Coronary artery (tissue), 2 donors: Measurements from ENCODE around the gene BPIFA1.

ENCODE experiments used
- DNase-seq: peaks from one replicate; pipeline ENCODE4 v3.0.0-alpha.2; 2017; ENCODE audit warnings: low spot score
- H3K27ac ChIP-seq, 2 donors: fragments of 200-600 bp; sonication (generic); one replicate each; pipeline ENCODE4 v1.5.1; 2016 to 2019
- H3K4me3 ChIP-seq: fragments of 200-600 bp; sonication (generic); 2 replicates; pipeline ENCODE4 v1.5.1; 2016; ENCODE audit warnings: mild to moderate bottlenecking, moderate library complexity
- TF ChIP-seq, protein P1 (sequence below): fragments of 200-600 bp; sonication (generic); IDR thresholded peaks from one replicate; pipeline ENCODE4 v1.5.1; 2019; ENCODE audit warnings: antibody characterized with exemption

The BPIFA1 gene

DNA sequence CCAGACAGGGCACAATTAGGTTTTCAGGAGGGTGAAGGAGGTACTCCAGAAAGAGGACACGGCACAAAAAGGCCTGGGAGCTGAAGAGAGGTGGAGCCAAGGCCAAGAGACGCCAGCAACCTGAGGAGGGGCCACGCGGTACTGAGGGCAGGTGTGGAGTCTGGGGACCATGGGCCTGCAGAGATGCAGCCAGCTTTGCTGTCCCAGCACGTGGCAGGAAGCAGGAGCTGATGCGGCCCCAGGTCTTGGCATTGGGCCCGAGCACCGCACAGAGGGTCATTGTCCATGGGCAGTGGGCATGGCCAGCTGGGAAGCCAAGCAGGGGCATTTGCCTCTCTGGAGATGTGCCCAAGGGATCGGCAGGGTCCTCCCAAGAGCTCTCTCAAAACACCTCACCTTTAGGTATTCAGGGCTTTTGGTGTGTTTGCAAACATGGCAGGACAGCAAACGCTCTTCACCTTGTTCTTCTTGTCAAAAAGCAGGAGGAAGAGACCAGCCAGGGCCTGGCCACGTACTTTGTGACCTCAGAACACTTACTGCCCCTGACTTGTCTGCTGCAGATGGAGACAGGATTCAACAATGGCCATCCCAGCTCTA is 45.9 kb downstream of the BPIFA1 start:
- no peak overlapping the region for H3K27ac ChIP-seq
- H3K4me3 ChIP-seq, result no peak overlapping the region
- DNase-seq, result no peak
- TF ChIP-seq, protein P1, sequence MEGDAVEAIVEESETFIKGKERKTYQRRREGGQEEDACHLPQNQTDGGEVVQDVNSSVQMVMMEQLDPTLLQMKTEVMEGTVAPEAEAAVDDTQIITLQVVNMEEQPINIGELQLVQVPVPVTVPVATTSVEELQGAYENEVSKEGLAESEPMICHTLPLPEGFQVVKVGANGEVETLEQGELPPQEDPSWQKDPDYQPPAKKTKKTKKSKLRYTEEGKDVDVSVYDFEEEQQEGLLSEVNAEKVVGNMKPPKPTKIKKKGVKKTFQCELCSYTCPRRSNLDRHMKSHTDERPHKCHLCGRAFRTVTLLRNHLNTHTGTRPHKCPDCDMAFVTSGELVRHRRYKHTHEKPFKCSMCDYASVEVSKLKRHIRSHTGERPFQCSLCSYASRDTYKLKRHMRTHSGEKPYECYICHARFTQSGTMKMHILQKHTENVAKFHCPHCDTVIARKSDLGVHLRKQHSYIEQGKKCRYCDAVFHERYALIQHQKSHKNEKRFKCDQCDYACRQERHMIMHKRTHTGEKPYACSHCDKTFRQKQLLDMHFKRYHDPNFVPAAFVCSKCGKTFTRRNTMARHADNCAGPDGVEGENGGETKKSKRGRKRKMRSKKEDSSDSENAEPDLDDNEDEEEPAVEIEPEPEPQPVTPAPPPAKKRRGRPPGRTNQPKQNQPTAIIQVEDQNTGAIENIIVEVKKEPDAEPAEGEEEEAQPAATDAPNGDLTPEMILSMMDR, result no peak

DNA sequence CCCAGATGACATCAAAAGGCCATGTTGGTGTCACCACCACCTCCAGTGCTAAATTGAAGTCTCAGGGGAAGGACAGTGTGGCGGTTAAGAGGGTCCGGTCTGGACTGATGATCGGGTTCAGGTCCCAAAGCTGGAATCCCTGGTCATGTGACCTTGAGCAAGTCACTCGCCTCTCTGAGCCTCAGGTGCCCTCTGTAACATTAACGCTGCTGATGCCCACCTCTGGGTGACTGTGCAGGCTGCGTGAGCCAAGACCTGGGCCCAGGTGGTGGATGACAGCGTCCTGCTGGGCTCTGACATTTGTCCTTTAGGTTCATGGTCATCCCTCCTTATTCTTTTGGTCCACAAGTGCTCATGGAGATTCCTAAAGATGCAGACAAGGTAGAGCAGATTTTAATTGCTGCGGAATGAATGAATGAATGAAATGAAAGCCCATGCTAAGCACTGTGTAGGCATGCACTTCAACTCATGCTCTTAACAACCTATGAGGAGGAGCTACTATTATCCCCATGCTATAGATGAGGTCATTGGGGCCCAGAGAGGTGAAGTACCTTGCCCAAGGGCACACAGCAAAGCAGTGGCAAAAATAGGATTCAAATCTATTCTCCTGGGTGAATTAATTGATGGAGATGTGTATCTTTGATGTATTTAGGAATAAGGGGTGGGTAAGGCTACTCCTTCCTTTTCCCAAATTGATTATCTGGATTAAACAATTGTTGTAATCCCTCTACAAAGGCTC is 46.6 kb downstream of the BPIFA1 start:
- H3K27ac ChIP-seq, result no peak overlapping the region
- TF ChIP-seq, protein P1, result no peak
- DNase-seq, result no peak
- no peak overlapping the region for H3K4me3 ChIP-seq

DNA sequence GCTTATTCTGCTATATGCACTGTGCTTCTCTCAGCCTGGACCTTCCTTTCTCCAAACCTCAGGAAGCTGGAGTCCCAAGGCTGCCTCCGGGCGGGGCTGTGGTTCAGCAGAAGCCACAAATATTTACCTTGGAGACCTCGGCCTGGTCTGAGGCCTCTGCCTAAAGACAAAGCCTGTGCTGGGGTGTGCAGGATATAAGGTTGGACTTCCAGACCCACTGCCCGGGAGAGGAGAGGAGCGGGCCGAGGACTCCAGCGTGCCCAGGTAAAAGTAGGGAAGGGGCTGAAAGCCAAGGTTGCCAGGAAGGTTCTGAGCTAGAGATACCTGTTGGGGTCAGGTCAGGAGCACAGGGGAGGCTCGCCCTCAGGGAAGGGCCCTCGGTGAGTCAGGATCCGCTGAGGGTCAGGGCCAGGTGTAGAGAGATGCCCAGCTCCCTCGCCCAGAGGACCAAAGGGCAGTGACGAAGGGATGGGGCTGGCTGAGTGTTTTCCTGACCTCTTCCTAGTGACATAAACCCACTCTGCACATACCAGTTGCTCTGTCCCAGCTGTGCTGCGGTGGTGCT is 47.3 kb downstream of the BPIFA1 start, which contains the start of gene BPIFB1:
Gene BPIFB1 (plus strand): TSS at position 224 of the 565 bp plus-strand sequence. CDS start 2,860 bp downstream, outside the sequence.
- DNase-seq, result no peak
- H3K4me3 ChIP-seq, result no peak within 1 kb of the TSS

DNA sequence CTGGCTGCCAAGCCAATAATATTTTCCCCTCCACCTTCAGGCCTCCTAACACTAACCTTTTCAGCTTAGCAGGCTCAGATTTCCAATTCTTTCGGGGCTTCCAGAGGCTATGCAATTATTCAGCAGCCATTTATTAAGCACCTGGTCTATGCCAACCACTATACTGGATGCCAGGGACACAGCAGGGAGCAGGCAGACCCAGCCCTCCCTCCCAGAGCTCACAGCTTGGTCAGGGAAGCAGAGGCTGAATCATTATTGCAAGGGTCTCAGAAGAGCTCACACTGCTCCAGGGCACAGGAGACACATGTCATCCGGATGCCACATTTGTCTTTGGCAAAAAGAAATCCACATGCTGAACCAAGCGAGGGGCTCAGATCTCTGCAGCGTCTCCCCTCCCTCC is 48.5 kb downstream of the BPIFA1 start:
- TF ChIP-seq, protein P1, result no peak
- Histone ChIP-seq H3K4me3 (no peak overlapping the region), H3K27ac (no peak overlapping the region)
- DNase-seq, result no peak

More for the DNA sequence above, 47.3 kb downstream of the BPIFA1 start, which contains the start of gene BPIFB1:
- H3K27ac ChIP-seq, result no peak within 1 kb of the TSS
- TF ChIP-seq, protein P1, result no peak

DNA sequence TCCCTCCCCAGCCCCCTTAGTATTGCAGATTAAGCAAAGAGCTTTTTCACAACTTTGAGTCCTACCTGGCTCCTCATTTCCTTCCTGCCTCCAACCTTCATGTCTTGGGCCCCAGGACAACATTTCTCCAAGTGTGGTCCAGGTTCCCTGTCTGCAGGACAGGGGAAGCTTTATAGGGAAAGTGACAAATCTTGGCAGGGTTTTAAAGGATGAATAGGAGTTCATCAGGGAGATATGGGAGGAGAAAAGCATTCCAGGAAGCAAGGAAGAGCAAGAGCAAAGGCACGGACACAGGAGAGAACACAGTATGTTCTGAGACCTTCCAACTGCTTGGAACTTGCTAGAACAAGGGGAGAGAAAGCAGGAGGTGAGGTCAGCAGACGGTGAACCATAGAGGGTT is 49.1 kb downstream of the BPIFA1 start:
- TF ChIP-seq, protein P1, result no peak
- DNase-seq, result no peak
- no peak overlapping the region for H3K4me3 ChIP-seq
- no peak overlapping the region for H3K27ac ChIP-seq

DNA sequence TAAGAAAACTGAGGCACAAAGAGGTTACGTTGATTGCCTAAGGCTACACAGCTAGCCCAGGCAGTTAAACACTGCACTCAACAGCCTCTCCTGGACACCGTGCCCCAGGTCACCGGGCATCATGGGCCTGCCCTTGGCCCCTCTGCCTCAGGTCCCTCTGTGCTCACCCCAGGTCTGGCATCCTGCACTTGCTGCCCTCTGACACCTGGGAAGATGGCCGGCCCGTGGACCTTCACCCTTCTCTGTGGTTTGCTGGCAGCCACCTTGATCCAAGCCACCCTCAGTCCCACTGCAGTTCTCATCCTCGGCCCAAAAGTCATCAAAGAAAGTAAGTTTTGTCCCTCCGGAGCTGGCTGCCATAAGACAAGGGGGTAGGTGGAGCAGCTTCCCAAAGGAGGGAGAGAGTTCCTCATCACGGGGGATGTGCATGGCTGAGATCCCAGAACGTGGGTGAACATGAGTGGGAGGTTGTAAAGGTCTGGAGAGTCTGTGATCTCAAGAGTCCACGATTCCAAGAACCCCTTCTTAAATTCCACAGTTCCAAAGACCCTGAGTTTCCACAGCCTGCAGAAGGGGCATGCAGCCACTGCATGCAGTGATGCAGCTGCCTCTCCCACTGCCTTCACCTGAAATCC is 50.2 kb downstream of the BPIFA1 start:
- Histone ChIP-seq H3K27ac (no peak overlapping the region), H3K4me3 (no peak overlapping the region)
- no peak for DNase-seq
- TF ChIP-seq, protein P1, result no peak
